ENCODE measurements around the gene ZDHHC1. TPM values are rescaled to one million over a fixed set of nuclear protein-coding genes. Genes with fewer than 3 reads are reported as not detected.

ZDHHC1 gene
- total and polyA plus RNA-seq, 2 of the 13 experiments (the other 11 are each of a cell fraction or from before 2014, with no cell fraction given) = 0.51 to 1.1 TPM

DNA sequence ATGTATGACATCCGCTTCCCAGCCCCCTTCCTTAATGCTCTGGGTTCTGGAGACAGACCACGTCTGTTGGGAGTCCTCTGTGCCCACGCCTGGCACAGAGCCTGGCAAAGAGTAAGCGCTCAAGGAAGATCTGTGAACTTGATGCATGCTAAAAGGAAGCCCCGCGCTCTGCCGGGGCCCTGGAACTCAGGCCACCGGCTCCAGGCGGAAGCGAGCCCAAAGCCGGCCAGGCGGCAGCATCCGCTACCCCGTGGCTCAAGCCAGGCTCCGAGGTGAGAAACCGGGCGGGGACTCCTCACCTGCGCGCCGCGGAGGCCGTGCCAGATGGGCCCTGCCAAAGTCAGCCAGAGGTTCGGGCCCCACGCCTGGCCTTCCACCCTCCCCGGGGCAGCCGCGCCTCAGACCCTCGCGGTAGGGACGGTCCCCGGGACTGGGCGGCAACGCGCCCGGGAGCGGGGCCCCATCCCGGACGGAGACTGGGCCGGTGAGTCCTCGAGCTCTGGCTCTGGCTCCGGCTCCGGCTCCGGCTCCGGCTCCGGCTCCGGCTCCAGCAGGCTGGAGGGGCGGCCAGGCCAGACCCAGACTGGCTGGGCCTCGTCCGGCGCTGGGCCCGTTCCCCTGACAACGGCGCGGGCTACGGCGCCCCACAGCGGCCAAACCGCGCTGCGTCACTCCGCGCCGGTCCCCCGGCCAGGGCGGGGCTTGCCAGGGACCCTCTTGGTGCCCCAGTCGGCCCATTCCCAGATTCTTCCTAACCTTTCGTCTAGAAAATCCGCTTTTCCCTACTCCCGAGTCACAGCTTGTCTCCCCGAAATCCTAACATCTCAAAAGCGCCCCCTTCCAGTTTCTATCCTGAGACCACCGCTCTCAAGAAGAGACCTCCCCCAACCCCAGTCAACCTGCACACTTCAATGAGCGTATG lies at the start of gene ZDHHC1 (continued):
- TF ChIP-seq ZNF614 (CRISPR knock-in tag; IDR thresholded peaks at IDR 0.05; ENCODE audit: borderline replicate concordance) (no peak), CENPT (CRISPR knock-in tag; IDR thresholded peaks at IDR 0.05; ENCODE audit: low read depth) (no peak), ZHX2 (IDR thresholded peaks at IDR 0.05; ENCODE audit: low read depth) (no peak), ZHX2 (CRISPR knock-in tag; IDR thresholded peaks at IDR 0.05; ENCODE audit: borderline replicate concordance) (peak; percentile 94), SP1 (IDR thresholded peaks at IDR 0.05) (no peak), SP1 (CRISPR knock-in tag; IDR thresholded peaks at IDR 0.05) (peak; percentile 56; the same call in 1 of the 2 replicates), ZNF713 (CRISPR knock-in tag; IDR thresholded peaks at IDR 0.05) (peak; percentile 55; the same call in 1 of the 2 replicates), KLF13 (CRISPR knock-in tag; IDR thresholded peaks at IDR 0.05) (0 out of 2 replicates have a peak, but pooled peaks have one; percentile 28), NFRKB (IDR thresholded peaks at IDR 0.05) (no peak), ZNF782 (CRISPR knock-in tag; IDR thresholded peaks at IDR 0.05; ENCODE audit: borderline replicate concordance) (peak; percentile 91), RXRB (CRISPR knock-in tag; IDR thresholded peaks at IDR 0.05; ENCODE audit: borderline replicate concordance) (peak; percentile 42; the same call in 1 of the 2 replicates), SKI (IDR thresholded peaks at IDR 0.05; ENCODE audit: partially characterized antibody) (peak; percentile 41), SRY (CRISPR knock-in tag; IDR thresholded peaks at IDR 0.05) (peak; percentile 69; the same call in 1 of the 2 replicates), ZBTB44 (CRISPR knock-in tag; IDR thresholded peaks at IDR 0.05) (no peak), ZNF414 (CRISPR knock-in tag; IDR thresholded peaks at IDR 0.05) (0 out of 2 replicates have a peak, but pooled peaks have one; percentile 64), MIER3 (CRISPR knock-in tag; IDR thresholded peaks at IDR 0.05; ENCODE audit: borderline replicate concordance) (no peak), MTERF4 (CRISPR knock-in tag; IDR thresholded peaks at IDR 0.05) (peak; percentile 71; the same call in 1 of the 2 replicates), SAFB2 (CRISPR knock-in tag; IDR thresholded peaks at IDR 0.05; ENCODE audit: borderline replicate concordance, low read depth) (no peak), ZNF432 (CRISPR knock-in tag; IDR thresholded peaks at IDR 0.05; ENCODE audit: borderline replicate concordance) (no peak), ZNF772 (CRISPR knock-in tag; IDR thresholded peaks at IDR 0.05) (peak; percentile 76)

Measured in HepG2 (cell line).